ENCODE results near the gene KLC4. TPM values are rescaled to one million over a fixed set of nuclear protein-coding genes. Genes with fewer than 3 reads are reported as not detected.

KLC4 gene
- total RNA-seq, 1 donor from 2014 or later: 12.6 TPM

GRCh38 chr6:43097502-43097901, 38.1 kb downstream of the KLC4 start:
- Histone ChIP-seq H3K36me3 (no peaks in the 10 kb centered on the region), H3K4me1 (peaks cover 32% of the 10 kb centered on the region), H3K27me3 (no peaks in the 10 kb centered on the region), H4K20me1 (ENCODE audit: low read depth) (peaks cover 25% of the 10 kb centered on the region), H3K9me3 (ENCODE audit: low read depth) (no peaks in the 10 kb centered on the region), H3K4me2 (no peak overlapping the region), H3K79me2 (ENCODE audit: low read depth) (peaks cover 98% of the 10 kb centered on the region), H3K27ac (peak overlapping the region; percentile 82), H2AFZ (replicated peaks) (no peak overlapping the region), H3K9ac (no peak overlapping the region), H3F3A (ENCODE audit: low read depth) (peaks cover 37% of the 10 kb centered on the region), H3K4me3 (no peak overlapping the region)
- H3K9me3 Mint-ChIP-seq: no peaks in the 10 kb centered on the region
- H3K4me1 Mint-ChIP-seq: peaks cover 47% of the 10 kb centered on the region
- no peak for DNase-seq (ENCODE audit: low spot score)
- no peak overlapping the region for H3K4me3 Mint-ChIP-seq
- TF ChIP-seq EZH2 (IDR thresholded peaks at IDR 0.05) (no peak), EZH2phosphoT487 (IDR thresholded peaks at IDR 0.05) (no peak), CTCF (IDR thresholded peaks at IDR 0.05) (no peak)
- H3K36me3 Mint-ChIP-seq: peaks cover 2% of the 10 kb centered on the region
- peaks cover 10% of the 10 kb centered on the region for H3K27me3 Mint-ChIP-seq (ENCODE audit: insufficient read depth, low read depth)
- H3K27ac Mint-ChIP-seq: no peak overlapping the region

GRCh38 chr6:43101497-43101896, 42.1 kb downstream of the KLC4 start:
- Histone ChIP-seq H3K36me3 (no peaks in the 10 kb centered on the region), H3K79me2 (ENCODE audit: low read depth) (peaks cover 88% of the 10 kb centered on the region), H3F3A (ENCODE audit: low read depth) (peaks cover 19% of the 10 kb centered on the region), H3K4me1 (peaks cover 22% of the 10 kb centered on the region), H3K27ac (no peak overlapping the region), H3K4me2 (no peak overlapping the region), H3K9ac (no peak overlapping the region), H4K20me1 (ENCODE audit: low read depth) (peaks cover 17% of the 10 kb centered on the region), H3K27me3 (no peaks in the 10 kb centered on the region), H2AFZ (replicated peaks) (no peak overlapping the region), H3K9me3 (ENCODE audit: low read depth) (no peaks in the 10 kb centered on the region), H3K4me3 (no peak overlapping the region)
- Mint-ChIP-seq H3K27me3 (ENCODE audit: insufficient read depth, low read depth) (peaks cover 10% of the 10 kb centered on the region), H3K36me3 (peaks cover 3% of the 10 kb centered on the region), H3K4me3 (no peak overlapping the region), H3K9me3 (no peaks in the 10 kb centered on the region), H3K27ac (no peak overlapping the region), H3K4me1 (peaks cover 43% of the 10 kb centered on the region)
- TF ChIP-seq EZH2 (IDR thresholded peaks at IDR 0.05): no peak
- no peak for TF ChIP-seq EZH2phosphoT487 (IDR thresholded peaks at IDR 0.05)
- no peak for TF ChIP-seq CTCF (IDR thresholded peaks at IDR 0.05)
- DNase-seq (ENCODE audit: low spot score): no peak

GRCh38 chr6:43103253-43103876, 43.9 kb downstream of the KLC4 start:
- Mint-ChIP-seq H3K27ac (peak overlapping the region; percentile 62), H3K9me3 (no peaks in the 10 kb centered on the region), H3K27me3 (ENCODE audit: insufficient read depth, low read depth) (peaks cover 8% of the 10 kb centered on the region), H3K4me3 (no peak overlapping the region), H3K36me3 (peaks cover 7% of the 10 kb centered on the region), H3K4me1 (peaks cover 29% of the 10 kb centered on the region)
- H3K4me1 ChIP-seq: peaks cover 16% of the 10 kb centered on the region
- no peak for DNase-seq (ENCODE audit: low spot score)
- TF ChIP-seq CTCF (IDR thresholded peaks at IDR 0.05) (no peak), EZH2 (IDR thresholded peaks at IDR 0.05) (no peak), EZH2phosphoT487 (IDR thresholded peaks at IDR 0.05) (no peak)
- H3K9me3 ChIP-seq (ENCODE audit: low read depth): no peaks in the 10 kb centered on the region
- no peak overlapping the region for H2AFZ ChIP-seq (replicated peaks)
- no peak overlapping the region for H3K4me2 ChIP-seq
- H4K20me1 ChIP-seq (ENCODE audit: low read depth): peaks cover 12% of the 10 kb centered on the region
- peak overlapping the region; percentile 1 for H3K27ac ChIP-seq
- H3K27me3 ChIP-seq: no peaks in the 10 kb centered on the region
- H3K36me3 ChIP-seq: no peaks in the 10 kb centered on the region
- peaks cover 87% of the 10 kb centered on the region for H3K79me2 ChIP-seq (ENCODE audit: low read depth)
- H3F3A ChIP-seq (ENCODE audit: low read depth): peaks cover 10% of the 10 kb centered on the region
- no peak overlapping the region for H3K4me3 ChIP-seq
- H3K9ac ChIP-seq: no peak overlapping the region

All from neural progenitor cell (in vitro differentiated cells).